ENCODE measurements around the gene CA12. TPM values are rescaled to one million over a fixed set of nuclear protein-coding genes. Genes with fewer than 3 reads are reported as not detected.

Gene CA12
- total and polyA plus RNA-seq, 2 of the 8 experiments (the other 6 are each of a cell fraction or from before 2014, with no cell fraction given) = 4.7 to 4.9 TPM

GRCh38 chr15:63354821-63355650, 26.6 kb downstream of the CA12 start:
- no peak overlapping the region for H3K4me3 ChIP-seq (ENCODE audit: extremely low read depth in 1 of 4, insufficient read depth in 2 of 4, low read depth in 3 of 4, low read length in 4 of 4)
- H4K91ac ChIP-seq (replicated peaks; ENCODE audit: insufficient read length, low read length) = no peak overlapping the region
- H3K4ac ChIP-seq (replicated peaks; ENCODE audit: insufficient read length, low read depth, low read length) = no peak overlapping the region
- H3K4me2 ChIP-seq (ENCODE audit: insufficient read depth in 1 of 2, low read depth in 2 of 2, low read length in 2 of 2) = no peak overlapping the region
- POLR2A ChIA-PET (ENCODE audit: partially characterized antibody) = no interaction called here
- no peak overlapping the region for H2BK5ac ChIP-seq (ENCODE audit: low read depth, low read length)
- H2BK120ac ChIP-seq (replicated peaks; ENCODE audit: low read depth, low read length) = no peak overlapping the region
- no peak overlapping the region for H2AFZ ChIP-seq (ENCODE audit: low read length)
- 80% methylated on average over 22 of the region's 22 CpGs; no CpG with 5 or more reads in 1 of the 2 experiments for WGBS, 2 experiments (ENCODE audit: extremely low coverage in 1 of 2, insufficient coverage in 1 of 2, insufficient read length in 1 of 2, insufficient replicate concordance in 2 of 2, low coverage in 1 of 2, low lambda C conversion rate in 2 of 2, missing lambda C conversion rate in 1 of 2)
- no peak overlapping the region for H3K14ac ChIP-seq (ENCODE audit: insufficient read length)
- H3K27me3 ChIP-seq (replicated peaks in 1 of 4; ENCODE audit: control insufficient read depth in 3 of 4, extremely low read depth in 1 of 4, insufficient read depth in 3 of 4, low read length in 3 of 4) = no peaks in the 10 kb centered on the region
- DNase-seq (ENCODE audit: low read depth in 1 of 2, low spot score in 2 of 2) (no peak), FAIRE-seq (no peak)
- H3K79me2 ChIP-seq (ENCODE audit: control insufficient read depth in 1 of 2, insufficient read depth in 2 of 2, low read length in 2 of 2) = no peaks in the 10 kb centered on the region
- H2AK5ac ChIP-seq (ENCODE audit: low read depth, low read length) = no peak overlapping the region
- no peak overlapping the region for H2BK20ac ChIP-seq (ENCODE audit: low read length)
- no peak overlapping the region for H3K27ac ChIP-seq (ENCODE audit: low read depth, low read length)
- H3K9me3 ChIP-seq (ENCODE audit: insufficient read depth in 2 of 2, low read depth in 1 of 2, low read length in 1 of 2) = no peaks in the 10 kb centered on the region
- H3K56ac ChIP-seq (replicated peaks; ENCODE audit: insufficient read length, low read depth, low read length) = no peak overlapping the region
- no peak overlapping the region for H3K18ac ChIP-seq (ENCODE audit: extremely low read depth, low read length)
- no peak overlapping the region for H3K9ac ChIP-seq (replicated peaks in 1 of 4; ENCODE audit: extremely low read depth in 1 of 4, low read depth in 3 of 4, low read length in 3 of 4)
- no peaks in the 10 kb centered on the region for H4K20me1 ChIP-seq (replicated peaks in 1 of 2; ENCODE audit: control insufficient read depth in 1 of 2, insufficient read depth in 2 of 2, low read length in 2 of 2)
- no peak overlapping the region for H2BK15ac ChIP-seq (ENCODE audit: low read length)
- no peaks in the 10 kb centered on the region; a peak in 1 of 7 replicates for H3K4me1 ChIP-seq (replicated peaks in 1 of 4; ENCODE audit: control insufficient read depth in 3 of 4, insufficient read depth in 4 of 4, low read length in 3 of 4)
- H3K36me3 ChIP-seq (ENCODE audit: control insufficient read depth in 2 of 4, insufficient read depth in 4 of 4, low read length in 3 of 4) = no peaks in the 10 kb centered on the region
- H3K79me1 ChIP-seq (ENCODE audit: low read depth, low read length) = no peaks in the 10 kb centered on the region
- H3K23ac ChIP-seq (ENCODE audit: insufficient read length) = no peak overlapping the region
- no peaks in the 10 kb centered on the region for H3K23me2 ChIP-seq (ENCODE audit: low read depth, low read length)
- TF ChIP-seq POLR2AphosphoS5 (IDR thresholded peaks at IDR 0.05; ENCODE audit: low read depth, low read length) (no peak), SAP30 (IDR thresholded peaks at IDR 0.05; ENCODE audit: insufficient read depth, insufficient replicate concordance, low read length) (no peak), USF2 (IDR thresholded peaks at IDR 0.05; ENCODE audit: low read length) (no peak), POLR2A (IDR thresholded peaks at IDR 0.05; ENCODE audit: control extremely low read depth in 1 of 2, low read depth in 2 of 2, low read length in 2 of 2) (no peak), YY1 (IDR thresholded peaks at IDR 0.05; ENCODE audit: low read depth, low read length) (no peak), SRF (IDR thresholded peaks at IDR 0.05; ENCODE audit: low read depth, low read length) (no peak), BACH1 (IDR thresholded peaks at IDR 0.05; ENCODE audit: low read length) (no peak), RNF2 (IDR thresholded peaks at IDR 0.05; ENCODE audit: borderline replicate concordance, low read depth, low read length, missing control alignments, poor library complexity, severe bottlenecking) (no peak), HDAC6 (IDR thresholded peaks at IDR 0.05; ENCODE audit: low read depth, low read length) (no peak), CHD1 (IDR thresholded peaks at IDR 0.05; ENCODE audit: low read depth, low read length) (no peak), BRCA1 (IDR thresholded peaks at IDR 0.05; ENCODE audit: low read depth, low read length) (no peak)
- CTCF ChIA-PET (ENCODE audit: partially characterized antibody) = interaction anchor here (0.9 kb wide), 1 partner anchor 9 kb away, joined by 3 read pairs; no protein-coding TSS in a partner anchor
- H2BK12ac ChIP-seq (ENCODE audit: low read depth, low read length) = no peak overlapping the region; the same call in 1 of the 2 replicates
- no peak overlapping the region for H4K8ac ChIP-seq (ENCODE audit: extremely low read depth, insufficient read depth, low read length)
- H4K5ac ChIP-seq (ENCODE audit: insufficient read length, low read depth, low read length) = no peak overlapping the region
